HG02588 (cell line): ENCODE measurements around the gene ITPKA.
"Not testable (repeated sequence)": the region's sequence is repeated elsewhere in the genome, so short reads cannot be mapped to it uniquely, and the experiment has no call there.

ENCODE experiments used
- ATAC-seq: cut with Tn5 transposase; IDR thresholded peaks from one replicate; pipeline ENCODE4 v1.9.1; 2021; ENCODE audit warnings: mild to moderate bottlenecking, moderate library complexity; ENCODE audit not compliant: unreplicated experiment

The ITPKA gene

GRCh38 chr15:41493205-41493901 is at the start of gene ITPKA:
Gene ITPKA (plus strand): TSS chr15:41493874. CDS start chr15:41493928, 54 bp downstream.
- peak; percentile 72 for ATAC-seq

DNA sequence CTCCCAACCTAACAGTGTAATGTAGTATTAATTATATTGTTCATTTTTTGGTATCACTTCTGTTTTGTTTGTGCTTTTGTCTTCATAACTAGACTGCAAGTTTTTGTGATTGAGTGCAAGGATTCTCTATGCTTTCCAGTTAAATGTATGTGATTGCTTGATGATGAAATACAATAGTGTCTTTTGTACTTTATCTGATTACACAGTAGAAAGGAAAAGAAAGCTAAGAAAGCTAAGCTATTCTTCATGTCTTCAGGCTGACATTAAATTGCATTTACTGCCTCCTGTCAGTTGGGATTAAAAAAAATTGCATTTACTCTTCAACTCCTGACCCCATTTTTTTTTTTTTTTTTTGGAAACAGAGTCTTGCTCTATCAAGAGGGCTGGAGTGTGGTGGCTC is 48.3 kb upstream of the ITPKA start:
- no peak for ATAC-seq

DNA sequence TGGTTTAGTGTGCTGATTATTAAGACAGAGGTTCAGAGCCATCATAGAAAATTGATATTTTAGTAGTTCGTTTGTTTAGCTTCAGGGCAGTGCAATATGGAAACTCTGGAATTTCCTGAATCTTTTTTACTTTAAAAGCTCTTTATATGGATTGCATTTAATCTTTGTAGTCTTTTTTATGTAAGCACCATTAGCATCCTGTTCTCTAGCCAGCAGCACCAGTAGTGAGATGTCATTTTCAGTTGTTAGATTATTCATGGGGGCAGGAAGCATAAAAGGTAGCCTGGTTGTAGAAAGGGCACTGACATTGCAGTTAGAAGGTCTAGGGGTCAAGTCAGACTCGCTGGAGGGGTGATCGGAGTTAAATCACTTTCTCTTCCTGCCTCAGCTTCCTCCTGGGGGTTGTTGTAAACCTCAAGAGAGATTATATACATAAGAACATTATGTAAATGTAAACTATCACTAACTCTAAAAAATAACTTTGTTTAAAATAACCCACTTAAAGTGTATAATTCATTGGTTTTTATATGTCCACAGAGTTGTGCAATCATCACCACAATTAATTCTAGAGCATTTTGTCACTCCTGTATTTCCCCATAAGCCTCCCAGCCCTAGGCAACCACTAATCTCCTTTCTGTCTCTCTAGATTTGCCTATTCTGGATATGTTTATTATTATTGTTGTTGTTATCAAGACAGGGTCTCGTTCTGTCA is 31.4 kb upstream of the ITPKA start:
- ATAC-seq: no peak

- no peak for ATAC-seq
Observed at GRCh38 chr15:41464889-41465580, 28.6 kb upstream of the ITPKA start.

DNA sequence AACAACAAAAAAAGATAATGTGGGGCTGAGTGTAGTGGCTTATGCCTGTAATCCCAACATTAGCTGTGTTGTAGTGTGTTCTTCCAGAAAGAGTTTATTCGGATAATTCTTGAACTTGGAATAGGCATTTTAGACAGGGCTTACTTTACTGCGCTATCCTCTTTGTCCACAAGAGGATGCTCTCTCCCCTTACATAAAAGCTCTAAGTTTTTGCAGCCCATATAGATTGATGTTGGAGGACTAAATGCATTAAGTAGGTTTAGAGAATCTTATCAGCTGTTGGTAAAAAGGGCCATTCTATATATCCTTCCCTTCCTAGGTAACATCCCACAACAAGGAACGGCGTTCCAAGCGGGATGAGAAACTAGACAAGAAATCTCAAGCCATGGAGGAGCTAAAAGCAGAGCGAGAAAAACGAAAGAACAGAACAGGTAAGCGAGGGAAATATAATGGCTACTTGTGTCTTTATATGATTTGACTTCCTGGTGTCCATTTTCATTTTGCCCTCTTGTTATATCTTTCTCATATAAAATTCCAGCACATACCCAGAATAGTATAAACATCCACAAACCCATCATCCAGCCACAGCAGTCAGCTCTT is 27.8 kb upstream of the ITPKA start:
- no peak for ATAC-seq

- no peak for ATAC-seq
Observed at GRCh38 chr15:41466711-41467110, 27.0 kb upstream of the ITPKA start.

DNA sequence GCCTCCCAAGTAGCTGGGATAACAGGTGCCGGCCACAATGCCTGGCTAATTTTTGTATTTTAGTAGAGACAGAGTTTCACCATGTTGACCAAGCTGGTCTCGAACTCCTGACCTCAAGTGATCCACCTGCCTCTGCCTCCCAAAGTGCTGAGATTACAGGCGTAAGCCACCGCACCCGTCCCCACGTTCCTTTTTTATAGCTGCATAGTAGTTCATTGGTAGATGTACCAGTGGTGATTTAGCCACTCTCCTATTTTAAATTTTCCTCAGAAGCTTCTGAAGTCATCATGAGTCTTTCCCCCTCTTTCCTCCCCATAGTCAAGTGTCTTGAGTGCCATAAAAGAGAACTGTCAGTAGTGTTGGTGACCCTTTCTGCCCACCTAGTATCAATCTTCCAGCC is 24.0 kb upstream of the ITPKA start:
- ATAC-seq: not testable (repeated sequence)

- no peak for ATAC-seq
Observed at GRCh38 chr15:41473418-41473817, 20.3 kb upstream of the ITPKA start.

DNA sequence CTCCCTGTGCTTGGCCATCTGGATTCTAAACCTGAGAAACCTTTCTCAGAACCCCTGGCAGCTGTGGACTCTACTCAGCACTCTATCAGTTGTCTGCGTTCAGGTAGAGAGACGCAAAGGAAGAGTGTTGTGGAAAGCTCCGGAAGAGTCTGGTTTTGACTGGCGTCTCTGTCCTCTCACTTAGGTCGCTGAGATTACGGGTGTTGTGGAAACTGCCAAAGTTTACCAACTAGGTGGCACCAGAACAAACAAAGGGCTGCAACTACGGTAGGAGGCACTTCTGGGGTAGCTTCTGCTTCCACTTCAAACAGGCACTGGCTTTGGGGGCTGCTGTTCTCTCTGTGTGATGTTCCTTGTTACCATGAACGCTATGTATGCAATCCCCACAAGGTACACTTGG is 19.2 kb upstream of the ITPKA start:
- no peak for ATAC-seq

DNA sequence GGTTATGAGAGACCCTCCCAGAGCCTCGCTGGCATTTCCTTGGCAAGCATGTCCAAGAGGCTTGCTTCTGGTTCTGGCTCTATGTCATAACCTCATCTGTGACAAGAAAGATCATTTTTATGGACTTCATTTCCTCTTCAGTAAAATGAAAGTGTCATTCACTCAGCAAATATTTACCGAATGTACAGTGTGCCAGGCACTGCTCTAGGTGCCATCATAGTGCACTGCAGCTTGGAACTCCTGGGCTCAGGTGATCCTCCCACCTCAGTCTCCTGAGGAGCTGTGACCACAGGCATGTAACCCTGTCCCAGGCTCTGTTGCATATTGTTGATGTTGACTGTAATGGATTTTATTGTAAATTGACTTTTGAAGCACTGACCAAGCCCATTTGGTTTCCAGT is 18.7 kb upstream of the ITPKA start:
- ATAC-seq: no peak

DNA sequence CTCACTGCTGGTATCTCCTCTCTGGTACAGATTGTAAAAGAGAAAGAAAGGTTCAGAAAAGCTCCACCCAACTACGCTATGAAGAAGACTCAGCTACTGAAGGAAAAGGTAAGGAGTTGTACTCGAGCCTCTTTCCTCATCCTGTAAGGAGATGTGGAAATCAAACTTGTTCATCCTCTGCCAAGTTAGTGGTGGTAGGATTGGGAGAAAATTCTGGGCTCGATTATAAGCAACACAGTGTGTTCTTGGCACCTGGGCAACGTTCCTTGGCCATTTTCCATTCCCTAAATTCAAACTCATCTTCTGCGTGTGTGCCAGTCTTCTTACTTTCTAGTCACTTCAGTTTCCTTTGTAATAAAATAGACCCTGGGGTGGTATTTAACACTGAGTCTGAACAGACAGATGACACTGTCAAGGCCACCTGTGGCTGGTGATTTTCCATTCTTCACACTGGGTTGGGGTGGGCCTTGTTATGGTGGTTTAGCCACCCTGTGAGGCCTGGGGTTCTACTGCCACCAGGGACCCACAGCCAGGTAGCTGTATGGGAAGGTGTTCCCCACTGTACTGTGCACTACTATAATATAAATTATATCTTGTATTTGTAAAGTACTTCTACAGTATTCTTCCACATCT is 17.1 kb upstream of the ITPKA start:
- no peak for ATAC-seq

GRCh38 chr15:41480396-41481140 is 13.1 kb upstream of the ITPKA start:
- no peak for ATAC-seq

- ATAC-seq: no peak
Observed at GRCh38 chr15:41482110-41482877, 11.4 kb upstream of the ITPKA start.

- ATAC-seq: no peak
Observed at GRCh38 chr15:41483115-41483514, 10.6 kb upstream of the ITPKA start.

DNA sequence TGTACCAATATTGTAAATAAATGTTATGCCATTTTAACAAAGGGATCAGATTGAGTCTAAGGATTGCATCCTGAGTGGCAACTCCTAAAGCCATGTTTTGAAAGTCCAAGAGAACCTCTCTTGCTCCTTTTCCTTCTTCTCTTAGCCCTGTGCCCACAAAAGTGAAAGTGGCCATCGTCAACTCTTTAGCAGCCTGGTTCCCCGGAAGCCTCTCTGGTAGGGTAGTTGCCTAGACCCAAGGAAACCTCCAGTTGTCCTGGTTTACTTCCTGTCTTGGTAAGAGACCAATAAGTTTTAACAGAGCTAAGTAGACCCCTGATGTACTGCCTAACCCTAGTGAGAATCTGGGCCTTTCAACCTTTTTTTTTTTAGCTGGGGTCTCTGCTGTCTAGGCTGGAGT is 10.2 kb upstream of the ITPKA start:
- ATAC-seq: no peak

DNA sequence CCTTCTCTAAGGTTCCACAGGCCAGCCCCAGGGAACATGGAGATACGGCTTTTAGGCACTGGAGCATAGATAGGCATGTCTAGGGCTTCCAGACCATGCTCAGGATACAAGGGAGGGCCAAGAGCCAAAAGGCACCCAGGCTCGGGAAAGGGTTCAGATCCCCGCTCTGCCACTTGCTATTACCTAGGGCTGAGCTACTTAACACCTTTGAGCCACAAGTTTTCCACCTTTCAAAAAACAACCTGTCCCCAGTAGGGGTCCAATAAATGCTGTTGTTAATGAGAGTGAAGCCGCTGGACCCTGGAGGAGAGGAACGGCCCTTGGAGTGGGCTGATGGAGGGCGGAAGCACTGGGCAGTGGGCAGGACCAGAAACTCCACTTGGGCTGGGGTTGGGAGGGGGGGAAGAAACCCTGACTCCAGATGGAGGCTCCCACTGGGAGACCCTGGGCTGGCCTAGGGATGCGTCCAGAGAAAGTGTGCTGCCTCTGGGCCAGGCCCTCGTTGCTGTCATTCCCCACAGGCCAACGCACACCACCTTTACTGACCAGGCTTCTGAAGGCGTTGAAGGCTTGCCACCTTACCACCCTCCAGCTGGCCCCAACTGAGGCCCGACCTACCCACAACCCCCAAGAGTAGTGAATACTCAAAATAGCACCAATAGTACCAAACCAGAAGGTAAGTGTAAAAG is 8.6 kb upstream of the ITPKA start:
- no peak for ATAC-seq

- ATAC-seq: no peak
Observed at GRCh38 chr15:41486286-41486685, 7.4 kb upstream of the ITPKA start.

- no peak for ATAC-seq
Observed at GRCh38 chr15:41487381-41487780, 6.3 kb upstream of the ITPKA start.

GRCh38 chr15:41487802-41488201 is 5.9 kb upstream of the ITPKA start:
- no peak for ATAC-seq
